Retinal pigment epithelial cell (primary cell): ENCODE measurements around the gene CENPX.

Source experiments
- DNase-seq: peaks from one replicate; pipeline ENCODE4 v3.0.0-alpha.2; 2010; ENCODE audit warnings: low read depth
- H3K4me3 ChIP-seq: 2 replicates; pipeline ENCODE4 v1.5.1; 2011; ENCODE audit warnings: mild to moderate bottlenecking, low read length, control low read depth, moderate library complexity
- CTCF ChIP-seq: conservative IDR thresholded peaks from 2 replicates; pipeline ENCODE4 v1.5.1; 2011; ENCODE audit warnings: low read depth, low read length, control low read depth, inconsistent platforms

The CENPX gene

GRCh38 chr17:82001571-82002056, 21.1 kb downstream of the CENPX start:
- no peak for TF ChIP-seq CTCF
- H3K4me3 ChIP-seq, result no peak overlapping the region
- DNase-seq, result no peak

GRCh38 chr17:82000803-82001570, 21.7 kb downstream of the CENPX start:
- DNase-seq, result no peak
- TF ChIP-seq CTCF, result no peak
- H3K4me3 ChIP-seq, result no peak overlapping the region

- no peak for TF ChIP-seq CTCF
- no peak overlapping the region for H3K4me3 ChIP-seq
- no peak for DNase-seq
Observed at GRCh38 chr17:81999976-82000802, 22.5 kb downstream of the CENPX start.

GRCh38 chr17:81999587-81999975, 23.1 kb downstream of the CENPX start:
- no peak overlapping the region for H3K4me3 ChIP-seq
- no peak for TF ChIP-seq CTCF
- DNase-seq, result no peak

GRCh38 chr17:81998691-81999438, 23.8 kb downstream of the CENPX start:
- no peak for TF ChIP-seq CTCF
- no peak for DNase-seq
- H3K4me3 ChIP-seq, result no peak overlapping the region

GRCh38 chr17:81998212-81998611, 24.5 kb downstream of the CENPX start:
- no peak overlapping the region for H3K4me3 ChIP-seq
- no peak for DNase-seq
- TF ChIP-seq CTCF, result no peak
